Colonic mucosa (tissue), 4 donors: ENCODE measurements around the gene FAP. TPM values are rescaled to one million over a fixed set of nuclear protein-coding genes. Genes with fewer than 3 reads are reported as not detected.

ENCODE experiments used
- DNase-seq: peaks from one replicate; pipeline ENCODE4 v3.0.0-alpha.2; 2020
- H3K27ac ChIP-seq: fragments of 200-600 bp; one replicate; pipeline ENCODE4 v1.8.0; 2021
- H3K27me3 ChIP-seq: fragments of 200-600 bp; one replicate; pipeline ENCODE4 v1.8.0; 2021
- H3K36me3 ChIP-seq: fragments of 200-600 bp; one replicate; pipeline ENCODE4 v1.8.0; 2021
- H3K4me1 ChIP-seq: fragments of 200-600 bp; one replicate; pipeline ENCODE4 v1.8.0; 2021; ENCODE audit warnings: mild to moderate bottlenecking
- H3K4me3 ChIP-seq: fragments of 200-600 bp; one replicate; pipeline ENCODE4 v1.8.0; 2021
- H3K9ac ChIP-seq, 2 donors: one replicate each; pipeline ENCODE4 v1.7.0; 2013; ENCODE audit warnings: control low read depth in 2 of 2, low read depth in 2 of 2, low read length in 2 of 2
- H3K9me3 ChIP-seq: fragments of 200-600 bp; one replicate; pipeline ENCODE4 v1.8.0; 2021
- CTCF ChIP-seq: fragments of 200-600 bp; IDR thresholded peaks from one replicate; pipeline ENCODE4 v1.8.0; 2022; ENCODE audit warnings: antibody characterized with exemption, mild to moderate bottlenecking
- intact Hi-C: fragments of 100-400 bp; cut with DNase I; formaldehyde crosslinking; loops from one replicate; pipeline ENCODE4 v1.14.1; 2022
- total RNA-seq, 2 donors: library from RNA; stranded (reverse); fragmentation: NEBNext Ultra II Directional in 1 of 2; extraction: Animal tissue kit (Norgen Biotek cat#: 25700) in 1 of 2; gene quantifications; one replicate each; pipeline ENCODE4 v1.2.1, GENCODE V29; 2021
- donor health status: healthy.
- donor health status: DM: no; HTN: no; CAD: no.
- donor health status: DM: no; HTN: no; CAD: no.

Gene FAP
- total RNA-seq, 2 donors from 2014 or later: 1.1 to 1.8 TPM

DNA sequence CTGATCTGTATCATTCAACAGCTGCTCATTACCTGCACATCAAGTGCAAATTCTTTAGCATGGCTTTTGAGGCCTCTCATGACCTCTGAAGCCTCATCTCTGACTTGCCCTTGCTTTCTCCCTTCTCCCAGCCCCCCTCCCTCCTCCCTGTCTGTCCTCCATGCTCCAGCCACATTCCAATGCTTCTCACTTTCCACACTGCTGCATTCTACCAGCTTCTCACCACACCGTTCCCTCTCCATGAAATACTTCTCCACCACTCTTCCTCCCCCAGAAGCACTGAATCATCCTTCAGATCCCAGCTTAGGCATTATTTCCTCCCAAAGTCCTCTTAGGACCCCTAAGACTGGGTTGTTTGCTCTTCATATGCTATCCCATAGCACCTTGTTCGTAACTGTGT, 118.1 kb downstream of the FAP start:
- no peaks in the 10 kb centered on the region for H3K9me3 ChIP-seq
- no peak overlapping the region for H3K9ac ChIP-seq
- intact Hi-C loops: loop anchor here (5.0 kb wide), 1 partner anchor 118 kb away; no protein-coding TSS in a partner anchor

GRCh38 chr2:162123806-162124758, 119.2 kb downstream of the FAP start:
- no peak overlapping the region for H3K27ac ChIP-seq
- H3K4me1 ChIP-seq: no peaks in the 10 kb centered on the region
- peak; percentile 83 for TF ChIP-seq CTCF
- no peaks in the 10 kb centered on the region for H3K27me3 ChIP-seq
- no peaks in the 10 kb centered on the region for H3K36me3 ChIP-seq
- H3K9me3 ChIP-seq: no peaks in the 10 kb centered on the region
- intact Hi-C loops: loop anchor here (5.0 kb wide), 1 partner anchor 537 kb away; no protein-coding TSS in a partner anchor
- no peak overlapping the region for H3K9ac ChIP-seq
- H3K4me3 ChIP-seq: no peak overlapping the region
- no peak for DNase-seq

More for the DNA sequence above, 118.1 kb downstream of the FAP start:
- DNase-seq: no peak
- H3K27me3 ChIP-seq: no peaks in the 10 kb centered on the region
- H3K27ac ChIP-seq: no peak overlapping the region
- no peak overlapping the region for H3K4me3 ChIP-seq
- no peaks in the 10 kb centered on the region for H3K36me3 ChIP-seq
- H3K4me1 ChIP-seq: no peaks in the 10 kb centered on the region
- no peak for TF ChIP-seq CTCF

Other genes starting within 250 kb of the FAP start
- 10 to 100 TPM; 25.5 to 40.5 TPM for gene DPP4, start 169.2 kb downstream of the FAP start, total RNA-seq
- 10 to 100 TPM; 55.8 to 81.3 TPM for gene GCG, start 91.2 kb downstream of the FAP start, total RNA-seq
- gene IFIH1, start 75.2 kb upstream of the FAP start, total RNA-seq: 10 to 100 TPM; 16.1 to 21.1 TPM
- gene GCA, start 100.7 kb upstream of the FAP start, total RNA-seq: 10 to 100 TPM; 22.1 to 30.9 TPM